Hepatic stellate cell (primary cell): Measurements from ENCODE around the gene TFF2.

Experiments used
- DNase-seq: peaks from one replicate; pipeline ENCODE4 v3.0.0; 2011; ENCODE audit warnings: low spot score

The TFF2 gene

DNA sequence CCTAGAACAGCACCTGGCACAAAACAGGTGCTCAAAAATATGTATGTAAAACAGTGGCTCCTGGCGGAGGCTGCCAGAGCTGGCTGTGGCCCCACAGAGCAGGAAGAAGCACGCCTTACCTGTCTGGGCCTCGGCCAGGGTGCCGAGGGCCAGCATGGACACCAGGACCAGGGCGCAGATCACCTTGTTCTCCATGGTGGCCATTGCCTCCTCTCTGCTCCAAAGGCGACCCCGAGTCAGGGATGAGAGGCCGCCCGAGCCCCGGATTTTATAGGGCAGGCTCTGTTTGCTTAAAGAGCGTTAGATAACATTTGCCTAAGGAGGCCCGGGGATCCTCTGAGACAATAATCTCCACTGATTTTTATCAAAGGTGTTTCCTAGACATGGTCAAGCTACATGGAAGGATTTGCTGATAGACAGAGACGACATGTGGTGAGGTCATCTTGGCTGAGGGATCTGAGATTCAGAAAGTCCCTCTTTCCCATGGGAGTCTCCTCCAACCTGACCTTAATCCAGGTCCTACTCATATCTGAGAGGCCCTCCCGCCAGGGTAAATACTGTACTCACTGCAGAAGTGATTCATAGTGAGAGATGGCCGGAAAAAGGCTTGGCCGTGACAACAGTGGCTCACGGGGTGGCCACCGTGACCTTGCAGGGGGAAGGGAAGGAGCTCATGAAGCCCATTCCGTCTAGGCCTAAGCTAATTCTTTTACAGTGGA lies 15.7 kb upstream of the TFF2 start, which contains the start of gene TFF1:
Gene TFF1 (minus strand): TSS at position 244 of the 719 bp plus-strand sequence. CDS start 40 bp downstream, at position 204.
- DNase-seq = no peak

DNA sequence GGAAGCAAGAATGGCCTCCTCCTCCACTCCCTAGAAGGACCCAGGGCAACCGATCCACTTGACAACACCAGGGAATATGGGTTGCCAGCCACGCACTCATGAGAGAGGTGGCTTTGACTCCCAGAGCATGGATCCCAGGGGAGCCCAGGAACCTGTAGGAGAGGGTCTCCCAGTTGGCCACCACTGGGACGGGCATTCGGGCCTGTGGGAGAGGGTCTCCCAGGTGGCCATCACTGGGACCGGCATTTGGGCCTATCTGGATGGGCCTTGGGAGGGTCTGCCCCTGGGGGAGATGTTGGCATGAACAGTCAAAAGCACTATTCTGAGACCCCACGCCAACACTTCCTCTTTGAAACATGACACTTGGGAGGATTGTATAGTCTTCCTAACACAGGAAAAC lies 15.0 kb upstream of the TFF2 start:
- DNase-seq = no peak

DNA sequence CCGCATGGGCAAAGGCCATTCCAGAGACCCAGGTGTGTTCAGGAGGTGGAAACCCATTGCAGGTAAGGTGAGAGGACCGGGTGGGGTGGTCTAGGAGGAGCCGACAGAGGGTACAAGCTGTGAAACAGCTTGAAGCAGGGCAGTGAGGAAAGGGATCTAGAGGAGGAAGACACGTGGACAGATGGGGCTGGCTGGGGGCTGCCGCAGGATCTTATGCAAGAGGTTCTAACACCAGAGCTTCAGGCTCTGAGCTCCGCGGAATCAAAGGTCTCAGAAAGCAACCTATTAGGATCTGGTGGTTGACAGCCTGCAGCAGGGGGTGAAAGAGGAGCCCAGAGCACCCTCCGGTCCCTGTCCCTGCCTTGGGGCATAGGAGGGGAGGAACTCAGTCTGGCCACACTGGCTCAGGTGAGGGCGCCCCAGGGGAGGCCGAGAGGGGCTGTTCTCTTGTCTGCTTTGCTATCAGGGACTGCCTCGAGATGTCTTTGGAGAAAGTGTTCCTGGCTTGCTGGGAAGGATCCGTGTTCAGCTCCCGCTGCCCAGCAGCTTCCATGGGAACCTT lies 13.6 kb upstream of the TFF2 start:
- DNase-seq = no peak

DNA sequence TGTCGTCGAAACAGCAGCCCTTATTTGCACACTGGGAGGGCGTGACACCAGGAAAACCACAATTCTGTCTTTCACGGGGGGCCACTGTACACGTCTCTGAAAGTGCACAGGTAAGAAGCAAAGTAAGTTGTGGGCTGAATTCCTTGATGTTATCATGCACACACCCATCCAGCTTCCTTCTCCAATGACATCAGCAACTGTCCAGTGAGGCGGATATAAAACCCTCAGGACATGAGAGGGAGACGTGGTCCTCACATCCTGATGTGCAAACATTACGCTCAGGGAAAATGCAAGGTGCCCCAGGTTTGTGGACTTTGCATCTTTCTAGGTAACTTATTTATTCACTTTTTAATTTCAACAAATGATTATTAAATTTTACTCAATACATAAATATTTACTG lies 12.5 kb upstream of the TFF2 start:
- no peak for DNase-seq

DNA sequence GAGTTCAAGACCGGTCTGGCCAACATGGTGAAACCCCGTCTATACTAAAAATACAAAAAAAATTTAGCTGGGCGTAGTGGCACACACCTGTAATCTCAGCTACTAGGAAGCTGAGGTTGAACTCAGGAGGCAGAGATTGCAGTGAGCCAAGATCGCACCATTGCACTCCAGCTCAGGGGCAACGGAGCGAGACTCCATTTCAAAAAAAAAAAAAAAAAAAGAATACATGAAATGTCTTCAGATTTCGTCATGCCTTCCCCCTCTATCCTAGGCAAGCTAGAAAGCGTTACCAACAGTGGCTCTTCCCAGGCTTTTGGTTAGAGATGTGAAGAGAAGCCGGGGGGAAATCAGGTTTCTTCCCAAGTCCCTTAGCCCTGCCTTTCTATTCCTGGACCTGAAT lies 11.9 kb upstream of the TFF2 start:
- DNase-seq = no peak

DNA sequence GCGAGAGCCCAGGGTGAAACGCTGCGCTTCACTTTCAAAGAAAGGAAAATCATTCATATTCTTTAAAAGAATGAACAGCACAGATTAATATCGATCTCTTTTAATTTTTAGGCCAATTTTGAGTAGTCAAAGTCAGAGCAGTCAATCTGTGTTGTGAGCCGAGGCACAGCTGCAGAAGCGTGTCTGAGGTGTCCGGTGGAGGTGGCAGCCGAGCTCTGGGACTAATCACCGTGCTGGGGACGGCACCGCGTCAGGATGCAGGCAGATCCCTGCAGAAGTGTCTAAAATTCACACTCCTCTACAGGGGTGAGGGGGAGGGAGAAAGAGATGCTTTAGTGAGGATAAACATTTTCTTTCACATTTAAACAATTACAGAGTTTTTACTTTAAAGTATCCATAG lies 11.4 kb upstream of the TFF2 start:
- DNase-seq = no peak

DNA sequence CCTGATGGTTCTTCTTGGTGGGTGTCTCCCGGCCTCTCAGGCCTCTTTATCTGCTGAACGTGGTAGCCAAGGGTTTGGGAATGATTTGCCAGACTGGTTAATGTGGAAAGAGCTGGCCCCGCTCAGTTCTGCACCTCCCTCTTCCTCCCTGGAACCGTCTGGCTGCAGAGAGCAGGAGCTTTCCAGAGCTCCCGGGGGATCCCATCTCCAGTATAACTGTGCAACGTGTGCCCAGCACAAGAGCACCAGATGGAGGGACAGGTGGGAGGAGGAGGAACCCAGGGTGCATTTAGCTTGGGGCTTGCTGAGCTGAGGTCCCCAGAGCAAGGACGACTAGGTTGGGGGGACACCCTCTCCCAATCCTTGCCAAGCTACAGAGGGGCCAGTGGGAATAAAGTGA lies 10.5 kb upstream of the TFF2 start:
- DNase-seq = no peak

DNA sequence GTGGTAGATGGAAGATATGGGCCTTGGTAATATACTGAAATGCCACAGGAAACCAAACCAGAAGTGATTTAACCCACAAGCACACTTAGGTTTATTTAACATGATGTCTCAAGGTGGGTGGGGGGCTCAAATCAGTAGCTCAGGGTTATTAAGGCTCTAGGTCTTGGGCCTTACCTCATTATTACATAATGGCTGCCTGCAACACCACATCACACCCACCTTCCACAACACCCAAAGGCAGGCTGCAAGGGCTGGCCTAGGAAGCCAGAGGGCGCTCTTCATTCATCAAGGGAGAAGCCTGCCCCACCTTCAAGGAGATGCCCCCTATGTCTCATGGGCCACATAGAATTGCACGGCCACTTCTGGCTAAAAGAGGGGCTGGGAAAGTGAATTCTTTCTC lies 9.5 kb upstream of the TFF2 start:
- no peak for DNase-seq

DNA sequence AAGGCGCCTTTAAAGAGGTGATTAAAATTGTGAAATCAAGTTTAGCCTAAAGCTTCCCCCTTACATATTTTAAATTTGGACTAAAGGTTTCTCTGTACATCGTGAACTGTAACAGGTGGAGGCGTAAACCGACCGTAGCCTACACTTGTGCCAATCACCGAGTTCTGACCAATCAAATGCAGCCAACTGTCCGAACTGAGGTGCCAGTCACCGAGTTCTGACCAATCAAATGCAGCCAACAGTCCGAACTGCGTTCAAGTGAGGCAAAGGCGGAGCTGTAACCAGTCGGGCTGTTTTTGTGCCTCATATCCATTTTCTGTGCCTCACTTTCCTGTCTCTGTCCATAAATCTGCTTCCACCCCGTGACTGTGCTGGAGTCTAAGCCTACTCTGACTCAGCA lies 8.1 kb upstream of the TFF2 start:
- no peak for DNase-seq

DNA sequence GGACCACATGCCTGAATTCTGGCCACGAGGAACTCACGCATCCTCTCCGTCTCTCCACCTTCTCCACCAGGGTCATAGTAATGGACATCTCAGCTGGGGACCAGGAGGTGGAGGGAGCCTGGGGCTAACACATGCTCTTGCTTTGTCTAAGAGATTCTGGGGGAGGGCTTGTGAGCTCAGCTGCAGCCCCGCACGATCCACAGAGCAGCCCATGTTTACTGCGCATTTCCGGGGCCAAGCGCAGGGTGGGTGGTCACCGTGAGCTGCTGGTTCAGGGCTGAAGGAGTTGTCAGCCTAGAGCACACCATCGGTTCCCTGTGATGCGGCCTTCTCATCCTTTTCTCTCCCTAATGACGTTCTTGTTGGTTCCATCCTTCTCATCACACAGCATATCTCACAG lies 7.5 kb upstream of the TFF2 start:
- no peak for DNase-seq

DNA sequence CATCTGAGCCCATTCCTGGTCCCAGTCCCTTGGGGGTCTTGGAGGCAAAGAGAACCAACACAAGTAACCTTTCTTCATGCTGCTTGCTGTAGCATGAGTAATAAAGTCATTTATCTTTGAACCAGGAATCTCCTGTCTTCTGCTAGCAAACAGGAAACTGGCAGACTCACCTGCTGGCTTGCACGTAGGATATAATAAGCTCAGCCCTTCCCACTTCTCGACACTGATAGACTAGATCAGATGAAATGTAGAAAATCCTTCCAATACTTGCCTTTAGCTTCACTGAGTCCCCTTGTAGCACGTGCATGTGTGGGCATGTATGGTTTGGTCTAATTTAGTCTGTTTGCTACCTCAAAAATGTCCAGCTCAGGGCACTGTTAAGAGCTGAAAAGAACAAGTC lies 6.5 kb upstream of the TFF2 start:
- DNase-seq = no peak

DNA sequence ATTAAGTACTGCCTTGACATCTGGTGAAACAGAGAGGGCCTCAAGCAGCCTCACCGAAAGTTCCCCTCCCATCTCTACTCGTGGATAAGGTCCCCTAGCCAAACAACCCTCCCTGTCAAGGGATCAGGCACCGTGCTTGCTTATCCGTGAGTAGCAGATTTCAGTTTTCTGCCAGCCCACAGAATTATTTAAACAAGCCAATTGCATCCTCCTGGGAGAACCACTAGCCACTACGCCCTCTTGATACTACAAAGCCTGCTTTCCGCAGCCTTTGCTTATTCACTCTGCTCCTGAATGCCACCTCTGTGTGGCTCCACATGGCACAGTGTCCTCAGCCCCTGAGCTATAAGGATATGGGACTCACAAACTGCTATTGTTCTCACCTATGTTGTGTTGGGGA lies 5.9 kb upstream of the TFF2 start:
- DNase-seq = no peak

DNA sequence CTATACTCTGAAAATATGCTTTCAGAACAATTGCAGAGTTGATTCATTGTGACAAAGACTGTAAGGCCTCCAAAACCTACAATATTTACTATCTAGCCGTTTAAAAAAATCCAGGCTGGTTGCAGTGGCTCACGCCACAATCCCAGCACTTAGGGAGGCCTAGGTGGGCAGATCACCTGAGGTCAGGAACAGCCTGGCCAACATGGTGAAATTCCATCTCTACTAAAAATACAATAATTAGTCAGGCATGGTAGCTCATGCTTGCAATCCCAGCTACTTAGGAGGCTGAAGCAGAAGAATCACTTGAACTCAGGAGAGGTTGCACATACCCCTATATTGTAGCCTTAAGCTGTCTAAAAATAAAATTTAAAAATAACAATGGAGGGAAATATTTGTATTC lies 5.3 kb upstream of the TFF2 start:
- no peak for DNase-seq

DNA sequence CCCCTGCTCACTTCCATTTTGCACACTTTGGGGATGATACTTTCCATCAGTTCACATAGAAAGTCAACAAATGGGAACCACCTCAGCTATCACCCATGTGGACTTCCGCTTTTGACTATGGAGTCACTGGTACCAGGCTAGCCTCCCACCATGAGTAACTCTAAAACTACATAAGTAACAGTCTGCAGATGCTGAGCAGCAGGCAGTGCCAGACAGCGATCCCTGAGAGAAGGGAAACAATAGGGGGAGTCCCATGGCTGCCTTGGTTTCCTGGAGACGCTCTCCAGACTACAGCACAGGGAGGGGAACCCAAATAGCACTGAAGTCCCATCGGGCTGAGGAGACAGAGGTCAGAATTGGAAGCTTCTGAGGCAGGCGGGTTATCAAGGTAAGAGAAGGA lies 2.8 kb upstream of the TFF2 start:
- DNase-seq = no peak

DNA sequence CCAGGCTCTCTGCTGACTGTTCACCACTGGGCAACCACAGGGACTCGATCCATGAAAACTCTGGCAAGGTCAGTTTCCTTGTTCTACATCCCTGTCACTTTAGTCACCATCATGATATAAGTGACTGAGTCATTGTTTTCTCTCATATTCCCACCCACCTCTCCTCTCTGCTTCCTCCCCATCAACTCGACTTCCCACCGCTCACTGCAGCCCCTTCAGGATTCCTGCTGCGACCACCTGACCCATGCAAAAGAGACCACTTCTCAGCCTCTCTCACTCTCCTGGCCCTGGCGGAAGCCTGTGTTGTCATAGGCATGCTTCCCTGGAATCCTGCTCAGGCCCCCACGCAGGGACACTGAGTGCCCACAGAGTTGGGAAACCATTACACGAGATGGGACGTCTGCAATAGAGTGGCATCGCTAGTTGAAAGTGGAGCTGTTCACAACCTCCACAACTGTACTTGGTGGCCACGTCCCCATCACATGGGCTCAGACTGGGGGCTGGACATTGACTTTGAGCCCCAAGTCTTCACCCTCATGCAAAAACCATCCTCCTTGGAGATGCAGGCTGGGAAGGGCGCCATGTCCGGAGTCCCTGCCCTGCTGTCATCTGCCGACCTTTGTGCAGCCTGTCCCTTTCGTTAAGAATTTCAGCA lies 1.8 kb upstream of the TFF2 start:
- DNase-seq = no peak

DNA sequence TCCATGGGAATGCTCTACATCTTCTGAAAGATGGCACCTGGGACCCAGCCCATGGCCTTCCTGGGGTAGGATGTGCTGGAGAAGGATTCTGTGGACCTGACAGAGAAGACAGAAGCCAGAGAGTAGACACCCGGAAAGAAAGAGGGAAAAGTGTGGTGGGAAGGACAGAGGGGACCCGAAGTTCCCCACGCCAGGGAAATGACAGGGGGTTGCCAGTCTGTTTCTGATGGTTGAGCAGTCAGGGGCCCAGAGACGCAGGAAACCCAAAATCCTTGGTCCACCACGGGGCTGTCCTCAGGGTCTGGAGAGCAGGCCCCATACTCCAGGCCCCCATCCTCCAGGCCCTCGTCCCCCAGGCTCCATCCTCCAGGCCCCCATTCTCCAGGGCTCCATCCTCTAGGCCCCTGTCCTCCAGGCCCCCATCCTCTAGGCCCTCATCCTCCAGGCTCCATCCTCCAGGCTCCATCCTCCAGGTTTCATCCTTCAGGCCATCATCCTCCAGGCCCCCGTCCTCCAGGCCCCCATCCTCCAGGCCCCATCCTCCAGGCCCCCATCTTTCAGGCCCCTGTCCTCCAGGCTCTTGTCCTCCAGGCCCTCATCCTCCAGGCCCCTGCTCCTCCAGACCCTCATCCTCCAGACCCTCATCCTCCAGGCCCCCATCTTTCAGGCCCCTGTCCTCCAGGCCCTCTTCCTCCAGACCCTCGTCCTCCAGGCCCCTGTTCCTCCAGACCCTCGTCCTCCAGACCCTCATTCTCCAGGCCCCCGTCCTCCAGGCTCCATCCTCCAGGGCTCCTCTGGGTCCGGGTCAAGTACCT lies 1.0 kb upstream of the TFF2 start:
- DNase-seq = no peak

DNA sequence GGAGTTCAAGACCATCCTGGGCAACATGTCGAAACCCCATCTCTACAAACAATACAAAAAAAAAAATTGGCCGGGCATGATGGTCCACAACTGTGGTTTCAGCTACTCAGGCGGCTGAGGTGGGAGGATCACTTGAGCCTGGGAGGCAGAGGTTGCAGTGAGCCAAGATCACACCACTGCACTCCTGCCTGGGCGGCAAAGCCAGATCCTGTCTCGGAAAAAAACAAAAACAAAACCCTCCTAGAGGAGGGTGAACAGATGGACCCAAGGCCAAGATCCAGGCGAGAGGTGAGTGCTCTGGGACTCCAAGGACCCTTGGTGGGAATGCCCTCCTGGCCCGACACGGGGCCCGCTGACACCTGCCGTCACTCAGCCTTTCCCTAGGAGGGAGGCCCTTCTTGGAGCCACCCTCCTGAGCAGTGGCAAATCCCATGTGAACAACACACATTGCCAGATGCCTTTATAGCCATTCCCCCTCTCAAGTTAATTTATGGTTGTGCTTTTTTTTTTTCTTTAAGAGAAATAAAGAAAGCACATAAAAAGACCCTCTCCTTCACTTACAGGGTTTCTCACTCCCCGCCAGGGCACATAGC lies 380 bp downstream of the TFF2 start:
- no peak for DNase-seq

DNA sequence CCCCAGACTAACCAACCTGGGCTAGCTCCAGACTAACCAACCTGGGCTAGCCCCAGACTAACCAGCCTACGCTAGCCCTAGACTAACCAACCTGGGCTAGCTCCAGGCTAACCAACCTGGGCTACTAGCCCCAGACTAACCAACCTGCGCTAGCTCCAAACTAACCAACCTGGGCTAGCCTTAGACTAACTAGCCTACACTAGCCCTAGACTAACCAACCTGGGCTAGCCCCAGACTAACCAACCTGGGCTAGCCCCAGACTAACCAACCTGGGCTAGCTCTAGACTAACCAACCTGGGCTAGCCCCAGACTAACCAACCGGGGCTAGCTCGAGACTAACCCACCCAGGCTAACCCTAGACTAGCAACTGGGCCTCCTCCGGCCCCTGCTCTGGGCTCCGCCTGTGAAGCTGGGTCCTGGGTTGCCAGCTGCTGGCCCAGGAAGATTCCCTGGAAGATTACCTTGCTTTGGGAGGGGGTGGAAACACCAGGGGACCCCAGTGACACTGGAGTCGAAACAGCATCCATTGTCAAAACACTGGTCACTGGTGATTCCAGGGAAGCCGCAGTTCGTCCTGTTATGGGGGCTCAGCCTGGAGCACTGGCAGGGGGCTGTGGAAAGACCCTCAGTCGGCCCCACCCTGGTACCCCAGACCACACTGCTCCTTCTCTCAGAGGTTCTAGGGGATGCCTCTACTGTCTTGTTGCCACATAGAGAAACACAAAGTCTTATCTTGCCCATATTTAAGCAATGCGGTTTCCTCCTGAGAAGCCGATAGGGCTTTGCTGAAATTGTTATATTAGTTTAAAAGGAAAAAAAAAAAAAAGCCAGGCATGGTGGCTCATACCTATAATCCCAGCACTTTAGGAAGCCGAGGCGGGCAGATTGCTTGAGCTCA lies 1.1 kb downstream of the TFF2 start:
- no peak for DNase-seq

DNA sequence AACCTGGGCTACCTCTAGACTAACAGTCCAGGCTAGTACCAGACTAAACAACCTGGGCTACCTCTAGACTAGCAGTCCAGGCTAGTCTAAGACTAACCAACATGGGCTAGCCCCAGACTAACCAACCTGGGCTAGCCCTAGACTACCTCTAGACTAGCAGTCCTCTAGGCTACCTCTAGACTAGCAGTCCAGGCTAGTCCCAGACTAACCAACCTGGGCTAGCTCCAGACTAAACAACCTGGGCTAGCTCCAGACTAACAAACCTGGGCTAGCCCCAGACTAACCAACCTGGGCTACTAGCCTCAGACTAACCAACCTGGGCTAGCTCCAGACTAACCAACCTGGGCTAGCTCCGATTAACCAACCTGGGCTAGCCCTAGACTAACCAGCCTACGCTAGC lies 2.0 kb downstream of the TFF2 start:
- DNase-seq = no peak

DNA sequence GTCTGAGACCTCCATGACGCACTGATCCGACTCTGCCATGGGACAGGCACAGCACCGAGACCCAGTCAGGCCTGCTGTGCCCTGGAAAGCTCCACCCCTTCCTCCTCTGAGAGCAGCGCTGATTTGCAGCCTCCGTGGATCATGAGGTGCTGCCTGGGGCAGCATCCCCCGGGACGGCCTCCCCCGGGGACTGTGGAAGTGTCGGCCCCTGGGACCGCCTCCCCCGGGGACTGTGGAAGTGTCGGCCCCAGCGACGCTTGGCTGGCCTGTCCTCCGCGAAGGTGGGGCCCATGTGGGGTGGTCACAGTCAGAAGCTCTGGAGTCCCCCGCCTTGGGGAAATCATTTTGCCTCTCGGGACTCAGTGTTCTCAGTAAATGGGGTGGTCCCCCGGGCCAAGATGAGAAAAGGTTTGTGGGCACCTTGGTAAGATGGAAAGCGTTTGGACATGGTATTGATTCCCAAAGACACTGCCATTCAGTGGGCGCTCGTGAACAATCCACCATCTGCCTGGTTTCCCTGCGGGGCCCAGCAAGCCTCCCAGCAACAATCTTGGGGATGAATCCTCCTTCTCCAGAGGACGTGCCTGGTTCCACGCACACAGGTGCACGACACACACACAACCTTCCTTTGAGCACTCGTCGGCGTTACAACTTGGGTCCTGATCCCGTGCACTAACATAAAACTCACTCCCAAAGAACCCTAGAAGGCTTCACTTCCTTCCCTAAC lies 3.0 kb downstream of the TFF2 start:
- no peak for DNase-seq
